GM06990 (cell line): ENCODE results near the gene TBX19.

Source experiments
- DNase-seq: peaks from one replicate; pipeline ENCODE4 v3.0.0-alpha.2; 2011; ENCODE audit not compliant: insufficient read length; ENCODE audit errors: extremely low read depth
- H3K27me3 ChIP-seq: replicated peaks from 2 replicates; pipeline ENCODE4 v1.6.0; 2011; ENCODE audit warnings: low read length; ENCODE audit not compliant: control insufficient read depth, insufficient read depth
- H3K36me3 ChIP-seq: 2 replicates; pipeline ENCODE4 v1.5.1; 2011; ENCODE audit warnings: low read length; ENCODE audit not compliant: control insufficient read depth, insufficient read depth
- H3K4me3 ChIP-seq: replicated peaks from 2 replicates; pipeline ENCODE4 v1.5.1; 2011; ENCODE audit warnings: low read depth, mild to moderate bottlenecking, control low read depth, low read length
- CTCF ChIP-seq: IDR thresholded peaks from 2 replicates; pipeline ENCODE4 v1.5.1; 2011; ENCODE audit warnings: low read length, control low read depth, mild to moderate bottlenecking, inconsistent platforms; ENCODE audit not compliant: insufficient read depth, poor library complexity, severe bottlenecking

Gene TBX19

DNA sequence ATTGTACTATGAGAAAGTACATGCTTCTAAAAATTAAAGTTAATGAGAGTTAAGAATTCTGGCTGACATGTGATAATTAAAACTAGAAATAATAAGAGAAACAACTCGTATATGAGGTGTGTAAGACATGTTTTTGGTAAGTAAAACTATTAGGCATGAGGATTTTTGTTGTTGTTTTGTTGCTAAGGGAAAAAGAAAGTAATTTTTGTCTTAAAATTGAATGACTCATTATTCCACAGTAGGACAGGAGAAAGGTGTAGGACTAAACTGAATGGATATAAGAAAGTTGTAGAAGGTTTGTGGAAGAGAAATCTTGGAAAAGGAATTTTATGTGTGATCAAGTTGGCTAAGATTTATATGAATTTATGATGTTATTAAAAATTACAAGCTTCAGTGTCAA, 54.8 kb downstream of the TBX19 start:
- no peak for DNase-seq
- Histone ChIP-seq H3K27me3 (no peaks in the 10 kb centered on the region), H3K4me3 (no peak overlapping the region), H3K36me3 (no peaks in the 10 kb centered on the region)
- TF ChIP-seq CTCF, result no peak

GRCh38 chr1:168338589-168339503, 58.2 kb downstream of the TBX19 start:
- no peak overlapping the region for H3K4me3 ChIP-seq
- no peak for DNase-seq
- H3K27me3 ChIP-seq, result no peaks in the 10 kb centered on the region
- no peaks in the 10 kb centered on the region for H3K36me3 ChIP-seq
- no peak for TF ChIP-seq CTCF

DNA sequence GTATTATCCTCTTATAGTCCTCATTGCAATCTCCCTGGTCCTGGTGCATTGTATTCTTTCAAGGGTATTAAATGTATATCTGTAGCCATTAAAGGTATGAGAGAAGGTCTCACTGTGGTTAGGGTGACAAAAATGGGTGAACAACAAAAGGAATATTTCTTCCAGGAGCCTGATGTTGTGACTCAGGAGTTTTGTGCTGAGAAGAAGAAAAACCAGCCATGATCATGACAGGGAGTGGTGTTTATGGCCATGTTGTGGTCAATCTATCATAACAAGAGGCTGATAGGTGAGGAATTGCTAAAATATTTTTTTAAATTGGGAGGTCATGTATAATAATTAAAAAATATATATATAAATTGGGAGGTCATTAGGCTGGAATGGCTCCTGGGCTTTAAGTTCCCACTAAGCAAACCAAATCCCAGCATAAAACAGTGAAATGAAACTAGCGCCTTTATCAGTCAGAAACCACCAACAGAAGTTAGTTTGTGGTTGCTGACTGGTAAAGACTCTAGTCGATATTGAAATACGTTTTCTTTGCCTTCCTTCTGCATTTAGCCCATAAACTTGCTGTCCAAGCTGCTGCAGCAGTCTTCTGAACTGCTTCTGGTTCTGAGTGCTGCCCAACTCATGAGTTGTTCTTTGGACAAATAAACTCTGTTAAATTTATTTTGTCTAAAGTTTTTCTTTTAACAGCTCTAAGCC, 60.3 kb downstream of the TBX19 start:
- Histone ChIP-seq H3K27me3 (no peaks in the 10 kb centered on the region), H3K4me3 (no peak overlapping the region), H3K36me3 (no peaks in the 10 kb centered on the region)
- peak; percentile 8 for DNase-seq
- no peak for TF ChIP-seq CTCF

DNA sequence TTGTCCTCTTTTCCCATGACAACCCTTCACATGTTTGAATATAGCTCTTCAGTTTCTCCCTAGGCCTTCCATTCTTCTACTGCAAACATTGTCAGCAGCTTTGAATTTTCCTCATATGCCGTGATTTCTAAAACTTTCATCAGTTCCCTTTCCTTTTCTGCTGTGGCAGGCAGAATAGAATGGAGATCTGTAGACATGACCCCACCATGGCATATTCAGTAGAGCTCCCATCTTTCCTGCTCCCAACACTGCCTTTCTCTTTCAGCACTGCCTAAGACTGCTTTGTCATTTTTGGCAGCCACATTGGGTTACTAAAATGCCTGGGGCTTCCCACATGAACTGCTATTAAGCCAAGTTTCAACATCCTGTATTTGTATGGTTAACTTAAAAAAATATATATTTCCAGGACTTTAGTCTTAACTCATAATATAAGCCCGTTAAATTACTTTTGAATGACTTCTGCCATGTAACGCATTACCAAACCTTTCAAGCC, 60.9 kb downstream of the TBX19 start:
- no peak for DNase-seq
- no peak for TF ChIP-seq CTCF
- H3K4me3 ChIP-seq, result no peak overlapping the region
- H3K36me3 ChIP-seq, result no peaks in the 10 kb centered on the region
- H3K27me3 ChIP-seq, result no peaks in the 10 kb centered on the region

DNA sequence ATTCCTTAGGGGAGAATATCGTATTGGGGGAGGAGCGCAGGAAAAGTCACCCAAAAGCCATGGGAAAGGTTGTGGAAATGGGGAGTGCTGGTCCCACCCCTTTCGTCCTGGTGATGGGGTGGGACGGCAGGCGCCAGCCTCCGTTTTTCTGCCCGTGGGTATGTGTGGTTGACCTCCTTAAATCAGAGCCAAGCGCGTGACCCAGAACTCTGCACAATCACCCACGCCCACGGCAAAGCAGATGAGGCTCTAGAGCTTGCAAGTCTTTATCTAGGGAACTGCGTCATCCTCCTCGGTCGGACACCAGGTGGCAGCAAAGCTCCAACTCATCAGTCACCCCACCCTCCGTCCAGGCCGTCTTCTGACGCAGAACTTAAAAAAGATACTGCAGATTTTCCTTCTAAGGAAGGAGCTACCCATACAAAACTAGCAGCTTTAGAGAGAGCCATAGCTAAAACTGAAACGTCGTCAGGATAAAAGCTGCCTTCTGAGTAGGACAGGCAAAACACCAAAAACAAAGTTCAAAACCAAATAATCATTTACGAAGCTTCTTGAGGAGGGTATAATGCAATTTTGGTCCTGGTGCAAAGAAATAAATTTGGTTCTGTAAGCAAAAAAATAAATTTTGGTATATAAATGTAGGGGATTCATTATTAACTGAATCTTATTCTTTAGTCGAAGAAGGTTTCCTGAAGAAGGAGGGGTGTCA, 62.0 kb downstream of the TBX19 start:
- DNase-seq, result peak; percentile 74
- TF ChIP-seq CTCF, result peak; percentile 86
- Histone ChIP-seq H3K27me3 (no peaks in the 10 kb centered on the region), H3K36me3 (no peaks in the 10 kb centered on the region), H3K4me3 (no peak overlapping the region)
